HepG2 (cell line): ENCODE measurements around the gene PHF10. TPM values are rescaled to one million over a fixed set of nuclear protein-coding genes. Genes with fewer than 3 reads are reported as not detected.

ENCODE experiments used
- E2F1 ChIP-seq: sonication (generic); formaldehyde crosslinking; IDR thresholded peaks from 2 replicates; pipeline ENCODE4 v1.5.0; 2020; ENCODE audit warnings: missing genetic modification reagents
- HMGA1 ChIP-seq: sonication (generic); formaldehyde crosslinking; conservative IDR thresholded peaks from 2 replicates; pipeline ENCODE4 v1.4.0; 2020; ENCODE audit warnings: missing genetic modification reagents
- IKZF4 ChIP-seq: sonication (generic); formaldehyde crosslinking; IDR thresholded peaks from 2 replicates; pipeline ENCODE4 v1.5.1; 2020; ENCODE audit warnings: borderline replicate concordance, mild to moderate bottlenecking, low read depth, missing genetic modification reagents; ENCODE audit errors: not compliant biosample characterization
- KDM5A ChIP-seq: fragments of 200-600 bp; sonication (generic); IDR thresholded peaks from 2 replicates; pipeline ENCODE4 v1.7.0; 2018; ENCODE audit warnings: antibody characterized with exemption, mild to moderate bottlenecking, low read length, borderline replicate concordance
- KLF6 ChIP-seq: IDR thresholded peaks from 2 replicates; pipeline ENCODE4 v1.8.0; 2016; ENCODE audit warnings: missing biosample characterization, missing genetic modification reagents
- MTA1 ChIP-seq: sonication (generic); formaldehyde crosslinking; IDR thresholded peaks from 2 replicates; pipeline ENCODE4 v1.4.0; 2020; ENCODE audit warnings: missing genetic modification reagents, mild to moderate bottlenecking, borderline replicate concordance
- POLR2AphosphoS5 ChIP-seq: IDR thresholded peaks from 2 replicates; pipeline ENCODE4 v1.6.1; 2012; ENCODE audit warnings: low read depth, low read length
- RCOR2 ChIP-seq: IDR thresholded peaks from 2 replicates; pipeline ENCODE4 v1.6.1; 2016; ENCODE audit warnings: missing biosample characterization, missing genetic modification reagents
- RXRB ChIP-seq: IDR thresholded peaks from 2 replicates; pipeline ENCODE4 v1.6.1; 2016; ENCODE audit warnings: borderline replicate concordance, missing genetic modification reagents, missing compliant biosample characterization
- SIN3A ChIP-seq: IDR thresholded peaks from 2 replicates; pipeline ENCODE4 v1.6.1; 2011; ENCODE audit warnings: low read depth, mild to moderate bottlenecking, control low read depth, low read length, borderline replicate concordance
- SMC3 ChIP-seq: IDR thresholded peaks from 2 replicates; pipeline ENCODE4 v1.6.1; 2011; ENCODE audit warnings: low read length, improper control_type of control experiment
- SOX13 ChIP-seq, 3 experiments: fragments of 450-650 bp in 1 of 3; sonication (generic) in 1 of 3; formaldehyde crosslinking in 1 of 3; IDR thresholded peaks in 2 of 3; conservative IDR thresholded peaks in 1 of 3; 2 replicates each; pipeline versions ENCODE4 v1.5.0 to v1.6.1; 2016 to 2020; ENCODE audit warnings: antibody characterized with exemption in 1 of 3, mild to moderate bottlenecking in 1 of 3, missing compliant biosample characterization in 1 of 3, missing genetic modification reagents in 1 of 3, moderate library complexity in 1 of 3
- SP2 ChIP-seq: sonication (generic); formaldehyde crosslinking; IDR thresholded peaks from 2 replicates; pipeline ENCODE4 v1.5.1; 2020; ENCODE audit warnings: mild to moderate bottlenecking, missing genetic modification reagents
- SYNCRIP ChIP-seq: fragments of 200-400 bp; formaldehyde crosslinking; IDR thresholded peaks from 2 replicates; pipeline ENCODE4 v1.6.1; 2018; ENCODE audit warnings: mild to moderate bottlenecking, low read depth, low read length; ENCODE audit not compliant: insufficient read depth
- THRA ChIP-seq: sonication (generic); formaldehyde crosslinking; IDR thresholded peaks from 2 replicates; pipeline ENCODE4 v1.4.0; 2020; ENCODE audit warnings: missing genetic modification reagents, borderline replicate concordance
- ZBTB34 ChIP-seq: sonication (generic); formaldehyde crosslinking; IDR thresholded peaks from 2 replicates; pipeline ENCODE4 v1.8.0; 2022; ENCODE audit warnings: mild to moderate bottlenecking, missing genetic modification reagents
- ZNF296 ChIP-seq: sonication (generic); formaldehyde crosslinking; conservative IDR thresholded peaks from 2 replicates; pipeline ENCODE4 v1.5.0; 2020; ENCODE audit warnings: mild to moderate bottlenecking, missing genetic modification reagents
- ZNF713 ChIP-seq: sonication (generic); formaldehyde crosslinking; IDR thresholded peaks from 2 replicates; pipeline ENCODE4 v1.4.0; 2020; ENCODE audit warnings: mild to moderate bottlenecking, missing genetic modification reagents
- ZNF790 ChIP-seq: sonication (generic); formaldehyde crosslinking; IDR thresholded peaks from 2 replicates; pipeline ENCODE4 v1.8.0; 2022; ENCODE audit warnings: missing genetic modification reagents, mild to moderate bottlenecking, borderline replicate concordance
- polyA plus RNA-seq, 8 experiments: library from polyadenylated mRNA; depleted of rRNA in 3 of 8; stranded (reverse) in 7 of 8; unstranded in 1 of 8; fragments of >200 nt; fragmentation: Illumina TruSeq in 4 of 8; extraction: Trizol in 4 of 8; gene quantifications; 2 replicates each; pipeline versions ENCODE4 v1.2.1 to v1.2.3, GENCODE V29; 2011 to 2016; ENCODE audit warnings: low read depth in 4 of 8, missing spikeins in 1 of 8, mixed read lengths in 1 of 8; ENCODE audit not compliant: insufficient read depth in 1 of 8
- total RNA-seq, 5 experiments: library from RNA; depleted of rRNA; stranded (reverse); fragments of >200 nt; fragmentation: Illumina TruSeq; extraction: Trizol; gene quantifications; 2 replicates each; pipeline ENCODE4 v1.2.3, GENCODE V29; 2016; ENCODE audit warnings: low read depth in 1 of 5
- TF ChIP-seq, protein P1 (sequence below): sonication (generic); formaldehyde crosslinking; IDR thresholded peaks from 2 replicates; pipeline ENCODE4 v1.8.0; 2022; ENCODE audit warnings: mild to moderate bottlenecking, missing genetic modification reagents; ENCODE audit not compliant: insufficient replicate concordance
- TF ChIP-seq, protein P2 (sequence below): sonication (generic); formaldehyde crosslinking; IDR thresholded peaks from 2 replicates; pipeline ENCODE4 v1.4.0; 2020; ENCODE audit warnings: mild to moderate bottlenecking, missing genetic modification reagents
- TF ChIP-seq, protein P3 (sequence below): sonication (generic); formaldehyde crosslinking; IDR thresholded peaks from 2 replicates; pipeline ENCODE4 v1.4.0; 2020; ENCODE audit warnings: mild to moderate bottlenecking, missing genetic modification reagents

PHF10 gene
- total and polyA plus RNA-seq, 2 of the 13 experiments (the other 11 are each of a cell fraction or from before 2014, with no cell fraction given): 42.1 to 84.1 TPM

DNA sequence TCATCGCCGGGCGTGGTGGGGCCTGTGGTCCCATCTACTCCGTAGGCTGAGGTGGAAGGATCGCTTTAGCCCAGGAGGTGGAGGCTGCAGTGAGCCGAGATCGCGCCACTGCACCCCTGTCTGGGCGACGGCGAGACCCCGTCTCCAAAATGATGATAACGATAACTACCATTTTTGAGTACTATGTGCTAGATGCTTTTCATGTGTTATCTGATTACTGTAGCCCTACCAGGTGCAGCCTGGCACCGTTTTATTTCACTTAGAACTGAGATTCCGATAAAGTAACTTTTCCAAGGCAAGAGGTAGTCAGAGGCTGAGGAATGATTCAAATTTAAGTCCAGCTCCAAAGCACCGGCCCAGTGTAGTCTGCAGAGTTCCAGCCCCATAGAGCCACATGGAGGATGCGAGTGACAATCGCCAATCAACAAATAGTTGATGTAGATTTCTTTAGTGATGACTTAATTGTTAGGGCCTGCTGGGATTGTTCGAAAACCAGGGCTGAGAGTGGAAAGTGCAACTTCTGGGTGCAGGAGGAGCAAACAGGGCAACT lies 27.8 kb upstream of the PHF10 start (continued):
- TF ChIP-seq, protein P1, sequence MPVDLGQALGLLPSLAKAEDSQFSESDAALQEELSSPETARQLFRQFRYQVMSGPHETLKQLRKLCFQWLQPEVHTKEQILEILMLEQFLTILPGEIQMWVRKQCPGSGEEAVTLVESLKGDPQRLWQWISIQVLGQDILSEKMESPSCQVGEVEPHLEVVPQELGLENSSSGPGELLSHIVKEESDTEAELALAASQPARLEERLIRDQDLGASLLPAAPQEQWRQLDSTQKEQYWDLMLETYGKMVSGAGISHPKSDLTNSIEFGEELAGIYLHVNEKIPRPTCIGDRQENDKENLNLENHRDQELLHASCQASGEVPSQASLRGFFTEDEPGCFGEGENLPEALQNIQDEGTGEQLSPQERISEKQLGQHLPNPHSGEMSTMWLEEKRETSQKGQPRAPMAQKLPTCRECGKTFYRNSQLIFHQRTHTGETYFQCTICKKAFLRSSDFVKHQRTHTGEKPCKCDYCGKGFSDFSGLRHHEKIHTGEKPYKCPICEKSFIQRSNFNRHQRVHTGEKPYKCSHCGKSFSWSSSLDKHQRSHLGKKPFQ: peak; percentile 7
- TF ChIP-seq RXRB: 0 out of 2 replicates have a peak, but pooled peaks have one; percentile 34
- no peak for TF ChIP-seq THRA
- no peak for TF ChIP-seq SP2
- no peak for TF ChIP-seq ZNF790
- 0 out of 2 replicates have a peak, but pooled peaks have one; percentile 47 for TF ChIP-seq SIN3A
- TF ChIP-seq HMGA1 (CRISPR knock-in tag): no peak
- TF ChIP-seq POLR2AphosphoS5: 0 out of 2 replicates have a peak, but pooled peaks have one; percentile 27
- TF ChIP-seq SYNCRIP: no peak
- TF ChIP-seq ZNF296 (CRISPR knock-in tag): 0 out of 2 replicates have a peak, but pooled peaks have one; percentile 5
- peak; percentile 13; the same call in 1 of the 2 replicates for TF ChIP-seq SMC3
- no peak for TF ChIP-seq MTA1
- TF ChIP-seq RCOR2 (CRISPR knock-in tag): peak; percentile 51; the same call in 1 of the 2 replicates
- TF ChIP-seq IKZF4: no peak
- no peak for TF ChIP-seq E2F1 (CRISPR knock-in tag)
- TF ChIP-seq, protein P2, sequence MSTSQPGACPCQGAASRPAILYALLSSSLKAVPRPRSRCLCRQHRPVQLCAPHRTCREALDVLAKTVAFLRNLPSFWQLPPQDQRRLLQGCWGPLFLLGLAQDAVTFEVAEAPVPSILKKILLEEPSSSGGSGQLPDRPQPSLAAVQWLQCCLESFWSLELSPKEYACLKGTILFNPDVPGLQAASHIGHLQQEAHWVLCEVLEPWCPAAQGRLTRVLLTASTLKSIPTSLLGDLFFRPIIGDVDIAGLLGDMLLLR: 0 out of 2 replicates have a peak, but pooled peaks have one; percentile 11
- TF ChIP-seq SOX13 (IDR thresholded peaks at IDR 0.05): no peak
- 0 out of 4 replicates have a peak, but pooled peaks of 1 of the 2 experiments have one; percentile 52 for TF ChIP-seq SOX13 (CRISPR knock-in tag; conservative IDR thresholded peaks at IDR 0.05 in 1 of 2, IDR thresholded peaks at IDR 0.05 in 1 of 2)
- TF ChIP-seq ZNF713: no peak
- TF ChIP-seq ZBTB34 (CRISPR knock-in tag): no peak; the same call in 1 of the 2 replicates
- TF ChIP-seq, protein P3, sequence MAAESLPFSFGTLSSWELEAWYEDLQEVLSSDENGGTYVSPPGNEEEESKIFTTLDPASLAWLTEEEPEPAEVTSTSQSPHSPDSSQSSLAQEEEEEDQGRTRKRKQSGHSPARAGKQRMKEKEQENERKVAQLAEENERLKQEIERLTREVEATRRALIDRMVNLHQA: no peak
- TF ChIP-seq KDM5A: 0 out of 2 replicates have a peak, but pooled peaks have one; percentile 39
- no peak for TF ChIP-seq KLF6 (CRISPR knock-in tag)
